ENCODE results near the gene POM121.
"Not testable (repeated sequence)": the region's sequence is repeated elsewhere in the genome, so short reads cannot be mapped to it uniquely, and the experiment has no call there.

The POM121 gene

DNA sequence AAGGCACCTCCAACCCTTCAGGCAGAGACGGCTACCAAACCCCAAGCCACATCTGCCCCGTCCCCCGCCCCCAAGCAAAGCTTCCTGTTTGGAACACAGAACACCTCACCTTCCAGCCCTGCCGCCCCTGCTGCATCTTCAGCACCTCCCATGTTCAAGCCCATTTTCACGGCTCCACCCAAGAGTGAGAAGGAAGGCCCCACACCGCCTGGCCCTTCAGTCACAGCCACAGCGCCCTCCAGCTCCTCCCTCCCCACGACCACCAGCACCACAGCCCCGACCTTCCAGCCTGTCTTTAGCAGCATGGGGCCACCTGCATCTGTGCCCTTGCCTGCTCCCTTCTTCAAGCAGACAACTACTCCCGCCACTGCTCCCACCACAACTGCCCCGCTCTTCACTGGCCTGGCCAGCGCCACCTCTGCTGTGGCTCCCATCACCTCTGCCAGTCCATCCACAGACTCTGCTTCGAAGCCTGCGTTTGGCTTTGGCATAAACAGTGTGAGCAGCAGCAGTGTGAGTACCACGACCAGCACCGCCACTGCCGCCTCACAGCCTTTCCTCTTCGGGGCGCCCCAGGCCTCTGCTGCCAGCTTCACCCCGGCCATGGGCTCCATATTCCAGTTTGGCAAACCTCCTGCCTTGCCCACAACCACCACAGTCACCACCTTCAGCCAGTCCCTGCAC, 17.3 kb downstream of the POM121 start:
- not testable (repeated sequence) for ATAC-seq, H3K27ac Mint-ChIP-seq

DNA sequence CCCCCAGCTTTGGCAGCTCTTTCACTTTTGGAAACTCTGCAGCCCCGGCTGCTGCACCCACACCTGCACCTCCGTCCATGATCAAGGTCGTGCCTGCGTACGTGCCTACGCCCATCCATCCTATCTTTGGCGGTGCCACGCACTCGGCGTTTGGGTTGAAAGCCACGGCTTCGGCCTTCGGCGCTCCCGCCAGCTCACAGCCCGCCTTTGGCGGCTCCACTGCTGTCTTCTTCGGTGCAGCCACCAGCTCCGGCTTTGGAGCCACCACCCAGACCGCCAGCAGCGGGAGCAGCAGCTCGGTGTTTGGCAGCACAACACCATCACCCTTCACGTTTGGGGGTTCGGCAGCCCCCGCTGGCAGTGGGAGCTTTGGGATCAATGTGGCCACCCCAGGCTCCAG, 18.1 kb downstream of the POM121 start:
- not testable (repeated sequence) for H3K27me3 Mint-ChIP-seq, H3K27ac Mint-ChIP-seq, H3K9me3 Mint-ChIP-seq, H3K4me3 Mint-ChIP-seq, ATAC-seq, H3K4me1 Mint-ChIP-seq
- H3K36me3 Mint-ChIP-seq: peaks cover 19% of the 10 kb centered on the region

More for the DNA sequence above, 17.3 kb downstream of the POM121 start:
- Mint-ChIP-seq H3K4me1 (peaks cover 12% of the 10 kb centered on the region), H3K36me3 (peaks cover 19% of the 10 kb centered on the region)
- not testable (repeated sequence) for H3K4me3 Mint-ChIP-seq, H3K27me3 Mint-ChIP-seq, H3K9me3 Mint-ChIP-seq

DNA sequence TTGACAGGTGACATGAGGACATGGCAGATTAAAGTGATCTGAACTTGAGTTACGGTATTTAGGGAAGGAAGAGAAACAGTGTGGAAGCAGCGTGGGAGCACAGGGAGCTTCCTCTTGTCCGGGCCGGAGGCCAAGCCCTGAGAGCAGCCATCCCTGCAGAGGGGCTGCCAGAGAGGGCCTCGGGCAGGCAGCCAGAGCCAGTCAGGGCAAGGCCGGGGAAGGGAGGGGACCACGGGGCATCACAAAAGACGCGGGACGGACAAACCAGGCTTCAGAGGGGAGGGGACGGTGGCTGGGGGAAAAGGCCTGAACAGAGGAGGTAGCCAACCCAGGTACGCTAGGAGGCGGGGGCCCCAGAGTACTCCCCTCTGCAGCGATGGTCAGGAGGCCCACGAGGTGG, 20.0 kb downstream of the POM121 start:
- H3K4me1 Mint-ChIP-seq, H3K9me3 Mint-ChIP-seq, ATAC-seq, H3K27ac Mint-ChIP-seq, H3K4me3 Mint-ChIP-seq, H3K27me3 Mint-ChIP-seq: not testable (repeated sequence)
- H3K36me3 Mint-ChIP-seq: peaks cover 12% of the 10 kb centered on the region

DNA sequence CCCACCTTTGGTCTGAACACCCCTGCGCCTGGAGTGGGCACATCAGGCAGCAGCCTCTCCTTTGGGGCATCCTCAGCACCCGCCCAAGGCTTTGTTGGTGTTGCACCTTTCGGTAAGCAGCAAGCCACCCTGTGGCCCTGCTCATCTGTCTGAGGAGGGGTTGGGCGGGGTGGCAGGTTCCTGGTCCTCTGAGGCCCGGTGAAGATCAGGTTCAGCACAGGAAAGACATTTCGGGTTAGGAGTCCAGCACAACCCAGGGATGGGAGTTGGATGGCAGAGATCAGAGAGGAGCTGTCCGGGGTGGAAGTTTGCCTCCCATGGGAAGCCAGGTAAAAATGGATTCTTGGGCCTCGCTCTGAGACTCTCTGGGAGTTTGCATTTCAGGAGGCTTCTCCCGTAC, 20.7 kb downstream of the POM121 start:
- not testable (repeated sequence) for H3K27me3 Mint-ChIP-seq, H3K27ac Mint-ChIP-seq, H3K9me3 Mint-ChIP-seq, H3K4me1 Mint-ChIP-seq, H3K4me3 Mint-ChIP-seq, ATAC-seq
- peaks cover 12% of the 10 kb centered on the region for H3K36me3 Mint-ChIP-seq

- not testable (repeated sequence) for ATAC-seq, H3K4me1 Mint-ChIP-seq, H3K9me3 Mint-ChIP-seq, H3K27me3 Mint-ChIP-seq, H3K4me3 Mint-ChIP-seq, H3K27ac Mint-ChIP-seq, H3K36me3 Mint-ChIP-seq
Observed at GRCh38 chr7:72946130-72946745, 21.3 kb downstream of the POM121 start.

DNA sequence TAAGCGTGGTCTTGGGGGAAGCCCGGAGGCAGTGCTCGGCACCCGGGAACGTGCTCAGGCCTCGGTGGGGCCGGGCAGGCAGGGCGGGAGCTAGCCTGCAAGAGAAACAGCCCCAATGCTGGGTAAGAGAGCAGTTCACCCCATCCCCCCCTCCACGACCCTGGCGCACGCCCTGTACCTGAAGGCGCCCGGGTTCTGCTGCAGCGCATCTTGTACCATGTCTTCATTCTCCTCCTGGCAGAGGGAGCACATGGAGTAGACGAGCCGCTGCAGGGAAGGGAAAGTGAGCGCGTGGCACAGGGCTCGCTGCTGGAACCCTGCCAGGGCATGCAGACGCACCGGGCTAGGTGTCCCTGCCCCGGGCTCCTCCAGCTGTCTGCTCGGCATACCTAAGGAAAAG, 23.8 kb downstream of the POM121 start:
- not testable (repeated sequence) for ATAC-seq, H3K27me3 Mint-ChIP-seq, H3K4me1 Mint-ChIP-seq, H3K9me3 Mint-ChIP-seq, H3K36me3 Mint-ChIP-seq, H3K4me3 Mint-ChIP-seq, H3K27ac Mint-ChIP-seq

- not testable (repeated sequence) for H3K27ac Mint-ChIP-seq, H3K9me3 Mint-ChIP-seq, ATAC-seq, H3K4me3 Mint-ChIP-seq, H3K4me1 Mint-ChIP-seq, H3K36me3 Mint-ChIP-seq, H3K27me3 Mint-ChIP-seq
Observed at GRCh38 chr7:72949276-72949675, 24.4 kb downstream of the POM121 start.

GRCh38 chr7:72949686-72950085, 24.8 kb downstream of the POM121 start:
- H3K9me3 Mint-ChIP-seq: not testable (repeated sequence)

GRCh38 chr7:72950432-72950831, 25.5 kb downstream of the POM121 start:
- not testable (repeated sequence) for H3K27ac Mint-ChIP-seq, ATAC-seq, H3K27me3 Mint-ChIP-seq

More at GRCh38 chr7:72949686-72950085, 24.8 kb downstream of the POM121 start:
- H3K4me3 Mint-ChIP-seq, ATAC-seq, H3K36me3 Mint-ChIP-seq, H3K4me1 Mint-ChIP-seq, H3K27me3 Mint-ChIP-seq, H3K27ac Mint-ChIP-seq: not testable (repeated sequence)

DNA sequence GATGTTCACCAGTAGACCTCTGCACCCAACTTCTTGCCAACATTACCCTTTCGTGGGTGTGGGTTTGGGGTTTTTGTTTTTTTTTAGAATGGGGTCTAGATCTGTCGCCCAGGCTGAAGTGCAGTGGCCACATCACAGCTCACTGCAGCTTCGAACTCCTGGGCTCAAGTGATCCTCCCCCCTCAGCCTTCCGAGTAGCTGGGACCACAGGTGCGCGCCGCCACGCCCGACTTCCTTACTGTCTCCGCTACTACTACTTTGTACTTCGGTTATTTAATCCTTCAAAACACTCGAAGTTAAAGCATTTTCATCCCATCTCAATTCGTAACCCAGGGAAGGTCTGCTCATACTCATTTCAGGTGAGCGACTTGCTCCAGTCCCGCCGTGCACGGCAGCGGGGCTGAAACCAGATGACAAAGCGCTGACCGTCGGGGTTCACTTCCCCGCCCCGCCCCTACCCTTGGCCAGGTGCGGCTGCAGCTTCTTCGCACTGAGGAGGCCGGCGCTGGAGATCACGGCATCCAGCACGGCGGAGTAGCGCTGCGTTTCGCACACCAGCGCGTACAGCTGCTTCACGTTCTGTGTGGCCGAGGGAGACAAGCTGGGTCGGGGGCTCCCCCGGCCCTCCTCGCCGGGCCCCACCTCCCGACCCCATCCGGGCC, 29.1 kb downstream of the POM121 start:
- H3K9me3 Mint-ChIP-seq, H3K27me3 Mint-ChIP-seq, H3K27ac Mint-ChIP-seq, H3K4me1 Mint-ChIP-seq, H3K4me3 Mint-ChIP-seq, H3K36me3 Mint-ChIP-seq: not testable (repeated sequence)
- ATAC-seq: peak; percentile 81

More at GRCh38 chr7:72950432-72950831, 25.5 kb downstream of the POM121 start:
- H3K4me3 Mint-ChIP-seq, H3K4me1 Mint-ChIP-seq, H3K36me3 Mint-ChIP-seq, H3K9me3 Mint-ChIP-seq: not testable (repeated sequence)

DNA sequence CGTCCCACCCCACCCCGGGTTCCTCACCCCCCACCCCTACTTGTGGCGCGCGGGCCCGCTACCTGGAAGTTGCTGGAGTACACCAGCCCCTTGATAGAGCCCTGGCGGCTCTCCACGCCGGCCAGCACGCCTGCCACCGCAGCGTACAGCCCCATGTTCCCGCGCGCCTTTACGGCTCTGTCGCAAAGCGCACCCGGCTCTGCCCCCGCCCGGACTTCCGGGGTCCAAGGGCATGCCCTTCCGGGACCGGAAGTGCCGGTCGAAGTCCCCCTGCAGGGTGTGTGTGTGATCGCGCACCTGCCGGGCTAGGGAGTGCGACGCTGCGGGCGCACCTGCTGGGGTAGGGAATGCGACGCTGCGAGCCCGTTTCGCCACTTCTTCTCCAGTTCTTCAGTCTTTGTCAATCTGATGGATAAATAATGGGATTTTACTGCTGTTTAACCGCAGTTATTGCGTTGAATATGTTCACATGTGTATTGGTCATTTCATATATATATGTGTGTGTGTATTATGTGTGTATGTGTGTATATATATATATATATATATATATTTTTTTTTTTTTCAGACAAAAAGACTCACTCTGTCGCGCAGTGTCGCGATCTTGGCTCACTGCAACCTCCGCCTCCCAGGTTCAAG, 29.8 kb downstream of the POM121 start:
- H3K36me3 Mint-ChIP-seq, H3K9me3 Mint-ChIP-seq, H3K4me1 Mint-ChIP-seq, H3K27ac Mint-ChIP-seq, H3K27me3 Mint-ChIP-seq: not testable (repeated sequence)
- ATAC-seq: peak; percentile 97
- H3K4me3 Mint-ChIP-seq: peak overlapping the region; percentile 72

DNA sequence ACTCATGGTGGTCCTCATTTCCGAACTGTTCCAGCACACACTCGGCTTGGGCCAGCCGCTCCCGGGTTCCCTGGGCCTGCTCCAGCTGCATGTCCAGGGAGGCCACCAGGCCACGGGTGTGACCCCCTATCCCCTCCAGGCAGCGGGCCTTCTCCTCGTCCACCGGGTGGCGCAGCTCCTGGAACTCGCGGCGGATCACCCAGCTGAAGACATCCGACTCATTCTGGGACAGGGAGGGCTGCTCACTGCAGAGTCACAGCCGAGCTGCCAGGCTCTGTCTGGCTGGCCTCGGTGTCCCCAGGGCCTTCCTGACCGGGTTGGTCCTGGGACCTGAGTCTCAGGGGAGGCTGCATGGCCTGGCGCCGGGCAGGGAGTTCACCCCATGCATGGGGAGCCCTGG, 35.1 kb downstream of the POM121 start:
- H3K4me3 Mint-ChIP-seq, H3K4me1 Mint-ChIP-seq, H3K9me3 Mint-ChIP-seq, H3K27me3 Mint-ChIP-seq, H3K36me3 Mint-ChIP-seq, H3K27ac Mint-ChIP-seq: not testable (repeated sequence)
- peak; percentile 32 for ATAC-seq

GRCh38 chr7:72960626-72961345, 35.9 kb downstream of the POM121 start:
- H3K4me3 Mint-ChIP-seq, H3K27ac Mint-ChIP-seq, ATAC-seq, H3K4me1 Mint-ChIP-seq, H3K27me3 Mint-ChIP-seq, H3K9me3 Mint-ChIP-seq, H3K36me3 Mint-ChIP-seq: not testable (repeated sequence)

- H3K36me3 Mint-ChIP-seq, H3K27ac Mint-ChIP-seq, H3K9me3 Mint-ChIP-seq, H3K27me3 Mint-ChIP-seq, ATAC-seq, H3K4me3 Mint-ChIP-seq, H3K4me1 Mint-ChIP-seq: not testable (repeated sequence)
Observed at GRCh38 chr7:72961346-72961650, 36.4 kb downstream of the POM121 start.

- not testable (repeated sequence) for H3K36me3 Mint-ChIP-seq, H3K9me3 Mint-ChIP-seq, ATAC-seq, H3K4me1 Mint-ChIP-seq, H3K27me3 Mint-ChIP-seq, H3K4me3 Mint-ChIP-seq, H3K27ac Mint-ChIP-seq
Observed at GRCh38 chr7:72963056-72963455, 38.2 kb downstream of the POM121 start.
